Colonic mucosa (tissue), 4 donors: Measurements from ENCODE around the gene ZNRF2. TPM values are rescaled to one million over a fixed set of nuclear protein-coding genes. Genes with fewer than 3 reads are reported as not detected.

Experiments
- DNase-seq: peaks from one replicate; pipeline ENCODE4 v3.0.0-alpha.2; 2020
- H3K27ac ChIP-seq: fragments of 200-600 bp; one replicate; pipeline ENCODE4 v1.8.0; 2021
- H3K27me3 ChIP-seq: fragments of 200-600 bp; one replicate; pipeline ENCODE4 v1.8.0; 2021
- H3K36me3 ChIP-seq: fragments of 200-600 bp; one replicate; pipeline ENCODE4 v1.8.0; 2021
- H3K4me1 ChIP-seq: fragments of 200-600 bp; one replicate; pipeline ENCODE4 v1.8.0; 2021; ENCODE audit warnings: mild to moderate bottlenecking
- H3K4me3 ChIP-seq: fragments of 200-600 bp; one replicate; pipeline ENCODE4 v1.8.0; 2021
- H3K9ac ChIP-seq, 2 donors: one replicate each; pipeline ENCODE4 v1.7.0; 2013; ENCODE audit warnings: control low read depth in 2 of 2, low read depth in 2 of 2, low read length in 2 of 2
- H3K9me3 ChIP-seq: fragments of 200-600 bp; one replicate; pipeline ENCODE4 v1.8.0; 2021
- CTCF ChIP-seq: fragments of 200-600 bp; IDR thresholded peaks from one replicate; pipeline ENCODE4 v1.8.0; 2022; ENCODE audit warnings: antibody characterized with exemption, mild to moderate bottlenecking
- intact Hi-C: fragments of 100-400 bp; cut with DNase I; formaldehyde crosslinking; loops from one replicate; pipeline ENCODE4 v1.14.1; 2022
- total RNA-seq, 2 donors: library from RNA; stranded (reverse); fragmentation: NEBNext Ultra II Directional in 1 of 2; extraction: Animal tissue kit (Norgen Biotek cat#: 25700) in 1 of 2; gene quantifications; one replicate each; pipeline ENCODE4 v1.2.1, GENCODE V29; 2021
- donor health status: healthy.
- donor health status: DM: no; HTN: no; CAD: no.
- donor health status: DM: no; HTN: no; CAD: no.

Gene ZNRF2
- total RNA-seq, 2 donors from 2014 or later: 42.4 to 45.9 TPM

- no peaks in the 10 kb centered on the region for H3K27me3 ChIP-seq
- H3K4me3 ChIP-seq: no peak overlapping the region
- no peak overlapping the region for H3K27ac ChIP-seq
- no peaks in the 10 kb centered on the region for H3K4me1 ChIP-seq
- DNase-seq: no peak
- intact Hi-C loops: no loop called here
- H3K36me3 ChIP-seq: no peaks in the 10 kb centered on the region
- TF ChIP-seq CTCF: no peak
- no peak overlapping the region for H3K9ac ChIP-seq
- no peaks in the 10 kb centered on the region for H3K9me3 ChIP-seq
These were observed 51.5 kb downstream of the ZNRF2 start for GRCh38 chr7:30335763-30336487.

GRCh38 chr7:30344513-30344912 lies 60.1 kb downstream of the ZNRF2 start:
- H3K36me3 ChIP-seq: no peaks in the 10 kb centered on the region
- no peaks in the 10 kb centered on the region for H3K4me1 ChIP-seq
- TF ChIP-seq CTCF: no peak
- H3K27ac ChIP-seq: no peak overlapping the region
- H3K9me3 ChIP-seq: no peaks in the 10 kb centered on the region
- no peak overlapping the region for H3K4me3 ChIP-seq
- no peak for DNase-seq
- intact Hi-C loops: no loop called here
- no peaks in the 10 kb centered on the region for H3K27me3 ChIP-seq
- no peak overlapping the region for H3K9ac ChIP-seq

- intact Hi-C loops: no loop called here
- Histone ChIP-seq H3K27me3 (no peaks in the 10 kb centered on the region), H3K9me3 (no peaks in the 10 kb centered on the region), H3K27ac (peak overlapping the region; percentile 5), H3K9ac (no peak overlapping the region), H3K36me3 (no peaks in the 10 kb centered on the region), H3K4me1 (no peaks in the 10 kb centered on the region), H3K4me3 (no peak overlapping the region)
- no peak for TF ChIP-seq CTCF
- no peak for DNase-seq
These were observed 63.1 kb downstream of the ZNRF2 start for GRCh38 chr7:30347226-30348082.

GRCh38 chr7:30348083-30348560 lies 63.7 kb downstream of the ZNRF2 start:
- Histone ChIP-seq H3K4me3 (no peak overlapping the region), H3K9ac (no peak overlapping the region), H3K4me1 (no peaks in the 10 kb centered on the region), H3K27me3 (no peaks in the 10 kb centered on the region), H3K9me3 (no peaks in the 10 kb centered on the region), H3K27ac (peak overlapping the region; percentile 19), H3K36me3 (no peaks in the 10 kb centered on the region)
- intact Hi-C loops: no loop called here
- DNase-seq: no peak
- no peak for TF ChIP-seq CTCF

- intact Hi-C loops: no loop called here
- H3K27me3 ChIP-seq: no peaks in the 10 kb centered on the region
- H3K4me3 ChIP-seq: no peak overlapping the region
- DNase-seq: no peak
- H3K4me1 ChIP-seq: no peaks in the 10 kb centered on the region
- TF ChIP-seq CTCF: no peak
- H3K9ac ChIP-seq: no peak overlapping the region
- no peak overlapping the region for H3K27ac ChIP-seq
- H3K9me3 ChIP-seq: no peaks in the 10 kb centered on the region
- H3K36me3 ChIP-seq: no peaks in the 10 kb centered on the region
These were observed 64.8 kb downstream of the ZNRF2 start for GRCh38 chr7:30349170-30349569.
